ENCODE data around the gene EDDM13.
"Not testable (repeated sequence)": the region's sequence is repeated elsewhere in the genome, so short reads cannot be mapped to it uniquely, and the experiment has no call there.

The EDDM13 gene

DNA sequence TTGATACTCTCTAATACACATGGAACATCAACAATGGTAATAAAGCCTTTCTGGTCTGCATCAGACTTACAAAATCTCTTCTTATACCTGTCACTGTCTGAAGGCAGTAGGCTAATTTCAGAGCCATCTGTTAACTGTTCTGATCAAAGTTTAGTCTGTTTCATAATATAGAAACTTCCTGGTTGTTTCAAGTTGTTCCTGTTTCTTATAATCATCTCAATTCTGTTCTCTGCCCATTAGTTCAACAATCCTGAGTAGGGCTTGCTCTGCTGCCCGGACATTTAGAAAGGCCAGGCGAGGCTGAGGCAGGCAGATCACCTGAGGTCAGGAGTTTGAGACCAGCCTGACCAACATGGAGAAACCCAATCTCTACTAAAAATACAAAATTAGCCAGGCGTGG is 47.4 kb downstream of the EDDM13 start:
- no peak for FAIRE-seq
- DNase-seq (ENCODE audit: insufficient read length, low spot score) = no peak

DNA sequence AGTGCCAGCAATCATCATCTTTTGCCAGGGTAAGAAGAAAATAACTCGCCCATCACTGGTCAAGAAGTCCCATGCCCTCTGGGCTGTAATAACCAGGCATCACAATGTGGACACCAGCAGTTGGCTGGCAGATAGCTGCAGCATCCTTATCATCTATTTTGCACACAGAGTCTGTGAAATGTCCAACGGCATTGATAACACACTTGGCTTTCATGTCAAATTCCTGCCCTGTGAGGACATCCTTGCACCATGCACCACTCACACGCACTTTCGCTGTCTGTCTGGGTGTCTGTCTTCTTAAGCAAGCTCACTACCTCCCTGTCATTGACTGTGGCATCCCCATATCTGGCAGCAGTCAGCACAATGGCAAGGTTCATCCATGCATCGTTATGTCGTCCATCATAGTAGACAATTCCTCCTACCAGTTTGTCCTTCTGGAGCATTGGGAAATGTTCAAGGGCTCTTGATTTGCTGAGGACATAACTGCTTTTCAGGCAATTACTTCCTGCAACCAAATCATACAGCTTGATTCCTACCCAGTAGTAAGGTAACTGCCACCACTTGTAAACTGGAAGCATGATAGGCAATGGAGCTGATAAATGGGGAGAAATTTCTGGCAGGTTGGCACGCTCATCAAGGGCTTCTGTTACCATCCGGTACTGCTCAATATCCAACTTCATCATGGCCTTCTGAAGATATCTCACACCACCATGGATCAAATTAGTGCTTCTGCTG is 48.9 kb downstream of the EDDM13 start:
- no peak for FAIRE-seq

DNA sequence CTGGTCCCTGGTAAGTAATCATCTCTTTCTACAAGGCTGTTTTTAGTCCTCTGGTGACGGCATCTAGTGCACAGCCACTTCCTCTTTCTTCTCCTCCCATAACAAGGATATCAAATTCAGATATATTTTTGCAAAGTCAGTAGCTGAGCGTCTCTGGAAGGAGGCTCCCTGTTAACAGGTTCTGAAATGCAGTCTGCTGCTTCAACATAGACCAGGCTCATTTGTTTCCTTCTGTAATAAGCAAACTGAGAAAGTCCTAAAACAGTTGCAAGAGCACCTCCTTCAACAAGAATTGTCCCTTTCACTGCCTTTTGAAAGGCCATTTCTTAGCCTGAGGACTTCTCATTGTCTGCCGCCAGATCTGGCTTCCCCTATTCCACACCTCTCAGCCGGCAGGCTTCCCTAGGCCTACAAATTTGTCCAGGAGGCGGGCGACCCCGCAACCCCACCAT is 49.5 kb downstream of the EDDM13 start:
- DNase-seq (ENCODE audit: insufficient read length, low spot score) (no peak), FAIRE-seq (no peak)

More for the DNA sequence above, 48.9 kb downstream of the EDDM13 start:
- no peak for DNase-seq (ENCODE audit: insufficient read length, low spot score)

DNA sequence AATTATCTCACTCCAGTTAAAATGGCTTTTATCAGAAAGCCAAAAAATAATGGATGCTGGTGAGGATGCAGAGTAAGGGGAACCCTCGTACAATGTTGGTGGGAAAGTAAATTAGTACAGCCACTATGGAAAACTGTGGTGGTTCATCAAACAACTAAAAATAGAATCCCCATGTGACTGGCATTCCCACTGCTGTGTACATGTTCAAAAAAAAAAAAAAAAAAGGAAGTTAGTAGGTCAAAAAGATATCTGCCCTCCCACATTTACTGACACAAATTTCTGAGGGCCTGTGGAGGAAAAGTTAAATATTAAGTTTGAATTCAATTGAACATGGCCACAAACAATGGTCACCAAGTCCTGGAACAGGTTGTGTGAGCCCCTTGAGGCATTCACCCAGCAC is 51.9 kb downstream of the EDDM13 start:
- DNase-seq (ENCODE audit: insufficient read length, low spot score) (no peak), FAIRE-seq (no peak)

DNA sequence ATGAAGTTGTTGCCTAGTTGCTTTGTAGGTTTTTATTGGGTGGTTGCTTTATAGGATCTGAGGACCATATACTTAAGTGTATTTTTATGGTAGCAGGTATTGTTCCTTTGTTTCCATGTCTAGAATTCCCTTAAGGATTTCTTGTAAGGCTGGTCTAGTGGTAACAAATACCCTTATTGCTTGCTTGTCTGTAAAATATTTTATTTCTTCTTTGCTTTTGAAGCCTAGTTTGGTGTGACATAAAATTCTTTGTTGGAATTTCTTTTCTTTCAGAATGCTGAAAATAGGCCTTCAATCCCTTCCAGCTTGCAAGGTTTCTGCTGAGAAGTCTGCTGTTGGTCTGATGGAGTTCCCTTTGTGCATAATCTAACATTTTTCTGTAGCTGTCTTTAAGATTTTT is 60.1 kb downstream of the EDDM13 start:
- FAIRE-seq (no peak), DNase-seq (ENCODE audit: insufficient read length, low spot score) (no peak)

DNA sequence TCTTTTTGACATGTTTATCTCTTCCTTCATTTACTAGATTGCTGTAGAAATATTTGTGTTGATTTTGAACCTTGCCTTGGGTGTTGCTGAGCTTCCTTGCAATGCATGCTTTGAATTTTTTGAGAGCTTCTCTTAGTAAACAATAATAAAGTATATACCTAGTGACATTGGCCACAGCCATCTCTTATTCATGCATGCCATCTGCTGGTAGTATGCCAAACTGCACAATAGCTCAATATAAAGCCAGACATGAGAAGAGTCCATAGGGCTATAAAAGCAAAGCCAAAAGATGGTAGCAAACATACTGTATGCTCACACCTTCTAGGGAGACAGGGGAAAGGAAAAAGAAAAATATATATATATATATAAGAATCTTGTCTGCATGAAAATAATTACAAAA is 61.0 kb downstream of the EDDM13 start:
- no peak for FAIRE-seq
- peak; percentile 25 for DNase-seq (ENCODE audit: insufficient read length, low spot score)

DNA sequence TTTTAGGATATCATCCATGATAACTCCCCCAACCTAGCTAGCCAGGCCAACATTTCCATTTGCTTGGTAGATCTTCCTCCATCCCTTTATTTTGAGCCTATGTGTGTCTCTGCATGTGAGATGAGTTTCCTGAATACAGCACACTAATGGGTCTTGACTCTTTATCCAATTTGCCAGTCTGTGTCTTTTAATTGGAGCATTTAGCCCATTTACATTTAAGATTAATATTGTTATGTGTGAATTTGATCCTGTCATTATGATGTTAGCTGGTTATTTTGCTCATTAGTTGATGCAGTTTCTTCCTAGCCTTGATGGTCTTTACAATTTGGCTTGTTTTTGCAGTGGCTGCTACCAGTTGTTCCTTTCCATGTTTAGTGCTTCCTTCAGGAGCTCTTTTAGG is 62.8 kb downstream of the EDDM13 start:
- DNase-seq (ENCODE audit: insufficient read length, low spot score); FAIRE-seq: not testable (repeated sequence)

DNA sequence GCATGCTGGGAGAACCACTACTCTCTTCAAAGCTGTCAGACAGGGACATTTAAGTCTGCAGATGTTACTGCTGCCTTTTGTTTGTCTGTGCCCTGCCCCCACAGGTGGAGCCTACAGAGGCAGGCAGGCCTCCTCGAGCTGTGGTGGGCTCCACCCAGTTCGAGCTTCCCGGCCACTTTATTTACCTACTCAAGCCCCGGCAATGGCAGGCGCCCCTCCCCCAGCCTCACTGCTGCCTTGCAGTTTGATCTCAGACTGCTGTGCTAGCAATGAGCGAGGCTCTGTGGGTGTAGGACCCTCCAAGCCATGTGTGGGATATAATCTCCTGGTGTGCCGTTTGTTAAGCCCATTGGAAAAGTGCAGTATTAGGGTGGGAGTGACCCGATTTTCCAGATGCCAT is 64.5 kb downstream of the EDDM13 start:
- not testable (repeated sequence) for FAIRE-seq; DNase-seq (ENCODE audit: insufficient read length, low spot score)

DNA sequence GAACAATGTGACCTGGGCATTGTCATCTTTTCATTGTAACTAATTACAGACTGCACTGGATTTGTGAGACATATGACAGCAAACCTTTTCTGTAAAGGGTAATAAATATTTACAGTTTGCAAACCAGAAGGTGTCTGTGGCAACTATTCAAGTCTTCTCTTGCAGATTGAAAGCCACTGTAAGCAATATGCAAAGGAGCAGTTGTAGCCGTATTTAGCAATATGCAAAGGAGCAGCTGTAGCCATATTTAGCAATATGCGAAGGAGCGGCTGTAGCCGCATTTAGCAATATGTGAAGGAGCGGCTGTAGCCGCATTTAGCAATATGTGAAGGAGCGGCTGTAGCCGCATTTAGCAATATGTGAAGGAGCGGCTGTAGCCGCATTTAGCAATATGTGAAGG is 66.5 kb downstream of the EDDM13 start:
- DNase-seq (ENCODE audit: insufficient read length, low spot score); FAIRE-seq: not testable (repeated sequence)

DNA sequence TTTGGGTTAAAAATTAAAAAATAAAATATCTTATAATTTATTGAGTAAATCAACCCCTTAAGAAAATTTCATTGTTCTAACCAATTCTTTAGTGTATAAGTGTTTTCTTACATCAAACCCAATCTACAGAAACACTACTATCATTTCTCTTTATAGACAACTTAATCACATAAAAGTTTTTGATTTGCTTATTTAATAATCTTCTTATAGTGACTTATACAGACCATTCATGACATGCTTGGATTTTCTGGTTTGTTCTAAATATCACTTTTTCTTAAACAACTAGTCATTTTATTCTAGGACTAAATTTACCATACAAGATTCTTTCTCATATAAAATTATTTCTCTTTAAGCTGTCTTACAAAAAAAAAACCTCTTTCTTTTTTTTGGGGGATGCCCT is 69.4 kb downstream of the EDDM13 start:
- FAIRE-seq (no peak), DNase-seq (ENCODE audit: insufficient read length, low spot score) (no peak)

DNA sequence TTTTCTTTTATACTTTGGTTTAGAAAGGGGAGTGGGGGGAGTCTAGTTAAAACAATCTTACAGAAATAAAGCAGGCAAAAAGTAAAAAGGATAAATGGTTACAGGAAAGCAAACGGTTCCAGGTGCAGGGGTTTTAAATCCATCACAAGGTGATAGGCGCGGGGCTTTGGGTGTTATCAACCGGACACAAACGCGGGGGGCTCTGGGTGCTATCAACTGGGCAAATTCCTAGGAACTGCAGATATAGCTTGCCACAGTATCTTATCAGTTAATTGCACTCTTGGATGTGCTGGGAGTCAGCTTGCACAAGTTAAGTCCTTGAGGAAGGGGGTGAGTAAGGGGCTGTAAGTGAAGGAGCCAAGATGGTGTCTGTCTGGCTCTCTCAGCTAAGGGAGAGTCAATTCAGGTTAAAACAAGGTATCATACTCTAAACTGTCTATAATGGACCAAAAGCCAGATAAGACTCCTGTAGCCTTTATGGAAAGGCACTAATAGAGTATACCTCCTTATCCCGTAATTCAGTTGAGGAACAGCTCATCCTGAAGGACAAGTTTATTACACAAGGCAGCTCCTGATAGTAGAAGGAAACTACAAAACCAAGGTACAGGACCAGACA is 74.7 kb downstream of the EDDM13 start:
- no peak for FAIRE-seq
- DNase-seq (ENCODE audit: insufficient read length, low spot score) = no peak

DNA sequence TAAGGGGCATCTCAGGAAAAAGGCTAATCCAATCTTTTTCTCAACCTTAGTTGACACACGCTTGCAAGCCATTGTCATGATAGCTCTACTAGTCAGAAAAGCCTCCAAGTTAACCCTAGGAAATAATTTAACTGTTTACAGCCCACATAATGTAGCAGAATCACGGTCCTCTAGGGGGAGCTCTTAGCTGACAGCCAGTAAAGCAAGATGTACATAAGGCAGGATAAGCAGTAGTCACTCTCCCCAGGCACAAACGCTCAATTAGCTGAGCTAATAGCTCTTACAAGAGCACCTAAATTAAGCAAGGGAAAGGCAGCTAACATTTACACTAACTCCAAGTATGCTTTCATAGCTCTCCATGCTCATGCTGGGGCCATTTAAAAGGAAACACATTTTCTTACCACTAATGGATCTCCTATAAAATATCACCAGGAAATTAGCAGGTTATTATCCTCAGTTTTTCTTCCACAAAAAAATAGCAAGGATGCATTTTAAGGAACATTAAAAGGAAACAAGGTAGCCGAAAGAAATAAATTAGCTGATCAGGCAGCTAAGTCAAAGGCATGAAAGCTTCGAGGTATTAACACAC is 75.8 kb downstream of the EDDM13 start:
- DNase-seq (ENCODE audit: insufficient read length, low spot score) = no peak
- FAIRE-seq = no peak

DNA sequence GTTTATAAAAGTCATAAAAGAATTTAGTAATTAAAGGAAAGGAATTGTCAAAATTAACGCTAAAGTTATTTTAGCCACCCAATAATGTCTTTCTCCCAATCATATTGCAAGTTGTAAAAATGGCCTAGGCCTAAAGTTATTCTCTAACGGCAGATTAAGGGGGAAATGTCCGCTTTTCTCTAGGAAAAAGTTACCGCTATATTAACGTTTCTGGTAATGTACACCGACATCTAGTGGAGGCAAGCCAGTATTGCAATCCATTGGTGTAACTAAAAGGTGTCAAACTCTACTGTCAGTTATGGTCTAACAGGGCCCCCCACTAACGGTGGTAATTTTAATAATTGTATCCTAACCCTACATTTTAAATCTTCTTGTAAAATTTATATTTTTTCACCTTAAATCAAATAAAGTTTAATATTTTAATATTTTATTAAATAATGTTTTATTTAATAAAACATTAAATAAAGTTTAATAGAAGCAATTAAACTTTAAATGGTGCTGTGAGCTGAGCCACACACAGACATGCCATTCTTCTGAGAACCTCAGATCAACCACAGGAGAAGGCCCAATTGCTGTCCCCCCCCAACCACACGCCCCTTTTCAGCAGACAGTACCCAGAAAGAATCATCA is 78.0 kb downstream of the EDDM13 start:
- FAIRE-seq (no peak), DNase-seq (ENCODE audit: insufficient read length, low spot score) (peak; percentile 27)

DNA sequence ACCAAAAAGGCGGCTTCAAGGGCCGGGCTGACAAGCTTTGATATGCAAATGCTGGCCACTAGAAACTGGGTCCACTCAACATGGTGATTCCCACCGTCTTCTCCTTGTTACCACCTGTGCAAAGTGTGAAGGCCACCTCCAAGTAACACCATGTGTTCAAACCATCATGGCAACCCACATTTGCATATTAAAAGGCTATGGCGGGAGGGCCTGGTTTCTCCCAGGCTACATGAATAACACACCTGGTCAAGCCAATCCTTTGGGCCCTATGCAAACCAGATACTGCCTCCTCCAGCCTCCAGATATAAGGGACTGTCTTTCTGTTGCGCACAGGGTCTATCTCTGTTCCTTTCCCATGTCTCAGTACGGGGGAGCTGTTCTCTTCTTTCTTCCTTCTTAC is 78.7 kb downstream of the EDDM13 start:
- DNase-seq (ENCODE audit: insufficient read length, low spot score) (no peak), FAIRE-seq (no peak)

DNA sequence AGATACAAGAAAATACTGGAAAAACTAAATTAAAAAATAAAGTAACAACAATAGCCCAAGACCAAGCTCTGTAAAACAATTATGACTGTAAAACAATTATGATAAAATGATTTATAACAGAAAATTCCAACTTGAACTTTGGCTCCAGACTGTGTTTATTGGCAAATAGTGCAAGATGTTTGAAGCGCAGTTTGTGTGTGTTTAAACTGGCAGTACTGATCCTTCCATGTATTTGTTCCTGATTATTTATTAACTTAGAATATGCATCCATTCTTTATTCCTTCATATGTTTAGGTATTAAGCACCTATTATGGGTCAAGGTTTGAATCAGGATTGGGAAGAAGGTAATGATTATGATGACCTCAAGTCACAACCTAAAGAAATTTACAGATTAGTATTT is 83.0 kb downstream of the EDDM13 start:
- FAIRE-seq = no peak
- no peak for DNase-seq (ENCODE audit: insufficient read length, low spot score)

DNA sequence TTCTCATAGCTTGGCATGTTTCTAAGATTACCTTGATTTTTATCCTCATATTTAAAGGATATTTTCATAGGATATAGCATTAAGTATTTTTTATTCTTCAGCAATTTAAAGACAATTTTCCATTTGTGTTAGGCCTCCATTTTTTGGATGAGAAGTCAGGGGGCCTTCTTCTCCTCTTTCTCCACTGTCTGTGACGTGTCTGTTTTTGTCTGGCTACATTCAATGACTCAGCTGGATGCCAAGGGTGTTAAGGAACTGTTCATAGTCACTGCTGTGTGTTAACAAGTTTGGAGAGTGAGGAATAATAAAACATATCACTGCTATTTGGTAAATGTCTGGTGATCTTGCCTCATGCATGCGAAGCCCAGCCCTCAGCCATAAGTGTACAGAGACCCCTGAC is 84.4 kb downstream of the EDDM13 start:
- DNase-seq (ENCODE audit: insufficient read length, low spot score) (no peak), FAIRE-seq (no peak)
